Type B pancreatic cell (in vitro differentiated cells): Measurements from ENCODE around the gene IQGAP2. TPM values are rescaled to one million over a fixed set of nuclear protein-coding genes. Genes with fewer than 3 reads are reported as not detected.

ENCODE experiments used
- DNase-seq: peaks from one replicate; pipeline ENCODE4 v3.0.0; 2021; ENCODE audit warnings: mixed read lengths; ENCODE audit not compliant: unreplicated experiment; ENCODE audit errors: extremely low spot score
- H3K27ac Mint-ChIP-seq: 2 replicates; pipeline ENCODE4 v1.8.0; 2021; ENCODE audit warnings: mild to moderate bottlenecking, mixed read lengths
- H3K27me3 Mint-ChIP-seq: 2 replicates; pipeline ENCODE4 v1.8.0; 2021; ENCODE audit warnings: mixed read lengths
- H3K36me3 Mint-ChIP-seq: 2 replicates; pipeline ENCODE4 v1.8.0; 2021; ENCODE audit warnings: mixed read lengths
- H3K4me1 Mint-ChIP-seq: one replicate; pipeline ENCODE4 v1.8.0; 2021; ENCODE audit warnings: mixed read lengths; ENCODE audit not compliant: unreplicated experiment
- H3K4me3 Mint-ChIP-seq: 2 replicates; pipeline ENCODE4 v1.8.0; 2021; ENCODE audit warnings: mild to moderate bottlenecking, mixed read lengths
- H3K9me3 Mint-ChIP-seq: 2 replicates; pipeline ENCODE4 v1.8.0; 2021; ENCODE audit warnings: mixed read lengths
- CTCF ChIP-seq: fragments of 200-600 bp; sonication (generic); conservative IDR thresholded peaks from 2 replicates; pipeline ENCODE4 v1.5.0; 2021; ENCODE audit warnings: antibody characterized with exemption, mild to moderate bottlenecking
- total RNA-seq: library from RNA; stranded (reverse); gene quantifications from 2 replicates; pipeline ENCODE4 v1.2.1, GENCODE V29; 2021; ENCODE audit warnings: low replicate concordance

IQGAP2 gene
- total RNA-seq, 1 donor from 2014 or later, result 24.7 TPM

GRCh38 chr5:76697670-76698069 lies 294.6 kb downstream of the IQGAP2 start:
- peaks cover 4% of the 10 kb centered on the region for H3K4me1 Mint-ChIP-seq
- no peaks in the 10 kb centered on the region for H3K9me3 Mint-ChIP-seq
- H3K36me3 Mint-ChIP-seq, result peaks cover 4% of the 10 kb centered on the region
- H3K4me3 Mint-ChIP-seq, result no peak overlapping the region
- no peak for TF ChIP-seq CTCF
- no peak for DNase-seq
- no peak overlapping the region for H3K27ac Mint-ChIP-seq
- H3K27me3 Mint-ChIP-seq, result no peaks in the 10 kb centered on the region

- Mint-ChIP-seq H3K27ac (no peak overlapping the region), H3K4me1 (peaks cover 4% of the 10 kb centered on the region), H3K9me3 (no peaks in the 10 kb centered on the region), H3K36me3 (peaks cover 4% of the 10 kb centered on the region), H3K4me3 (no peak overlapping the region), H3K27me3 (no peaks in the 10 kb centered on the region)
- no peak for TF ChIP-seq CTCF
- DNase-seq, result no peak
Measured at GRCh38 chr5:76700571-76700970, 297.5 kb downstream of the IQGAP2 start.

GRCh38 chr5:76701298-76701697 lies 298.2 kb downstream of the IQGAP2 start:
- Mint-ChIP-seq H3K9me3 (no peaks in the 10 kb centered on the region), H3K36me3 (peaks cover 4% of the 10 kb centered on the region), H3K27ac (no peak overlapping the region), H3K27me3 (no peaks in the 10 kb centered on the region), H3K4me1 (peaks cover under 1% of the 10 kb centered on the region), H3K4me3 (no peak overlapping the region)
- no peak for TF ChIP-seq CTCF
- no peak for DNase-seq

GRCh38 chr5:76703707-76704106 lies 300.6 kb downstream of the IQGAP2 start:
- no peaks in the 10 kb centered on the region for H3K9me3 Mint-ChIP-seq
- no peak for DNase-seq
- peaks cover 4% of the 10 kb centered on the region for H3K36me3 Mint-ChIP-seq
- no peak for TF ChIP-seq CTCF
- H3K4me1 Mint-ChIP-seq, result no peaks in the 10 kb centered on the region
- H3K4me3 Mint-ChIP-seq, result no peak overlapping the region
- H3K27ac Mint-ChIP-seq, result no peak overlapping the region
- no peaks in the 10 kb centered on the region for H3K27me3 Mint-ChIP-seq

- no peak for TF ChIP-seq CTCF
Measured at GRCh38 chr5:76704131-76704663, 301.1 kb downstream of the IQGAP2 start.

GRCh38 chr5:76705574-76705973 lies 302.5 kb downstream of the IQGAP2 start:
- no peak for DNase-seq
- H3K27me3 Mint-ChIP-seq, result no peaks in the 10 kb centered on the region
- H3K36me3 Mint-ChIP-seq, result peaks cover 4% of the 10 kb centered on the region
- H3K4me1 Mint-ChIP-seq, result no peaks in the 10 kb centered on the region
- H3K9me3 Mint-ChIP-seq, result no peaks in the 10 kb centered on the region
- no peak overlapping the region for H3K4me3 Mint-ChIP-seq
- H3K27ac Mint-ChIP-seq, result no peak overlapping the region
- no peak for TF ChIP-seq CTCF

More at GRCh38 chr5:76704131-76704663, 301.1 kb downstream of the IQGAP2 start:
- H3K27me3 Mint-ChIP-seq, result no peaks in the 10 kb centered on the region
- H3K27ac Mint-ChIP-seq, result no peak overlapping the region
- H3K36me3 Mint-ChIP-seq, result peaks cover 4% of the 10 kb centered on the region
- DNase-seq, result no peak
- H3K9me3 Mint-ChIP-seq, result no peaks in the 10 kb centered on the region
- H3K4me1 Mint-ChIP-seq, result no peaks in the 10 kb centered on the region
- H3K4me3 Mint-ChIP-seq, result no peak overlapping the region
